Psoas muscle (tissue), 8 donors: ENCODE measurements around the gene MRTFA. TPM values are rescaled to one million over a fixed set of nuclear protein-coding genes. Genes with fewer than 3 reads are reported as not detected.
"Not testable (repeated sequence)": the region's sequence is repeated elsewhere in the genome, so short reads cannot be mapped to it uniquely, and the experiment has no call there.

ENCODE experiments used
- ATAC-seq, 4 donors: fragments of 200-7000 bp; cut with Tn5 transposase; one replicate each; pipeline ENCODE4 v1.9.1; 2020; ENCODE audit warnings: moderate library complexity in 3 of 4, mild to moderate bottlenecking in 2 of 4
- DNase-seq, 2 donors: peaks; one replicate each; pipeline ENCODE4 v3.0.0-alpha.2; 2020
- H3K27ac ChIP-seq: fragments of 200-600 bp; one replicate; pipeline ENCODE4 v1.8.0; 2022
- H3K27me3 ChIP-seq, 3 donors: fragments of 200-600 bp in 1 of 3; one replicate each; pipeline versions ENCODE4 v1.6.1 to v1.8.0; 2013 to 2022; ENCODE audit warnings: low read length in 2 of 3, mild to moderate bottlenecking in 2 of 3, moderate library complexity in 1 of 3; ENCODE audit not compliant: insufficient read depth in 3 of 3
- H3K36me3 ChIP-seq, 2 donors: fragments of 200-600 bp in 1 of 2; one replicate each; pipeline versions ENCODE4 v1.6.1 to v1.8.0; 2013 to 2022; ENCODE audit warnings: low read depth in 1 of 2, mild to moderate bottlenecking in 1 of 2, moderate library complexity in 1 of 2; ENCODE audit not compliant: insufficient read depth in 1 of 2
- H3K4me1 ChIP-seq: fragments of 200-600 bp; one replicate; pipeline ENCODE4 v1.8.0; 2022
- H3K4me3 ChIP-seq: fragments of 200-600 bp; one replicate; pipeline ENCODE4 v1.8.0; 2022; ENCODE audit warnings: mild to moderate bottlenecking
- H3K9me3 ChIP-seq: fragments of 200-600 bp; one replicate; pipeline ENCODE4 v1.8.0; 2022
- CTCF ChIP-seq: fragments of 200-600 bp; IDR thresholded peaks from one replicate; pipeline ENCODE4 v1.8.0; 2022; ENCODE audit warnings: antibody characterized with exemption
- WGBS, 3 donors: extraction: QIAGEN DNeasy Blood & Tissue Kit; methylation state at CpG; one replicate each; pipeline versions ENCODE4 v1.1.6 to v1.1.7; 2013; 5-methylcytosine and 5-hydroxymethylcytosine counted together
- intact Hi-C, 2 donors: fragments of 100-400 bp; cut with DNase I; formaldehyde crosslinking; loops; one replicate each; pipeline versions ENCODE4 v1.11.0 to v1.14.2; 2022
- polyA plus RNA-seq, 3 donors: library from polyadenylated mRNA; stranded (reverse); fragments of 200-250 nt; gene quantifications; one replicate each; pipeline ENCODE4 v1.2.3, GENCODE V29; 2013
- total RNA-seq, 4 donors: library from RNA; stranded (reverse); fragmentation: NEBNext Ultra II Directional in 2 of 4; extraction: Animal tissue kit (Norgen Biotek cat#: 25700) in 2 of 4; gene quantifications; one replicate each; pipeline versions ENCODE4 v1.2.1 to v1.2.4, GENCODE V29; 2021 to 2023
- donor health status: healthy with polysubstance abuse.
- donor health status: DM: no; HTN: no; CAD: no; lungs with moderate emphysema.
- donor health status: Bipolar disorder and iron deficiency.
- donor health status: healthy.
- donor health status: DM: yes; HTN: yes; CAD: no.
- donor health status: DM: no; HTN: no; CAD: no.
- donor health status: DM: no; HTN: no; CAD: no.
- donor health status: DM: yes; HTN: yes; CAD: no.

Gene MRTFA
- total and polyA plus RNA-seq, 7 donors: 10.1 to 24.0 (median 15.7) TPM

GRCh38 chr22:40531951-40532900 lies 104.3 kb downstream of the MRTFA start:
- intact Hi-C loops: no loop called here
- Histone ChIP-seq H3K4me1 (peaks cover 33% of the 10 kb centered on the region), H3K4me3 (peak overlapping the region; percentile 50)

GRCh38 chr22:40530391-40530790 lies 106.1 kb downstream of the MRTFA start:
- WGBS, 3 donors: 82 to 95% (median 85%) methylated on average over 6 of the region's 6 CpGs
- H3K4me3 ChIP-seq, ATAC-seq, H3K27me3 ChIP-seq, H3K36me3 ChIP-seq, DNase-seq, H3K27ac ChIP-seq, intact Hi-C loops, H3K9me3 ChIP-seq: not testable (repeated sequence)
- peaks cover 33% of the 10 kb centered on the region for H3K4me1 ChIP-seq

More at GRCh38 chr22:40531951-40532900, 104.3 kb downstream of the MRTFA start:
- Histone ChIP-seq H3K27me3 (no peaks in the 10 kb centered on the region), H3K36me3 (no peaks in the 10 kb centered on the region), H3K27ac (no peak overlapping the region), H3K9me3 (no peaks in the 10 kb centered on the region)
- ATAC-seq: peak in 1 of 4 donors; percentile 12
- DNase-seq: no peak
- no peak for TF ChIP-seq CTCF
- WGBS, 3 donors: 81 to 83% (median 82%) methylated on average over 3 of the region's 3 CpGs

DNA sequence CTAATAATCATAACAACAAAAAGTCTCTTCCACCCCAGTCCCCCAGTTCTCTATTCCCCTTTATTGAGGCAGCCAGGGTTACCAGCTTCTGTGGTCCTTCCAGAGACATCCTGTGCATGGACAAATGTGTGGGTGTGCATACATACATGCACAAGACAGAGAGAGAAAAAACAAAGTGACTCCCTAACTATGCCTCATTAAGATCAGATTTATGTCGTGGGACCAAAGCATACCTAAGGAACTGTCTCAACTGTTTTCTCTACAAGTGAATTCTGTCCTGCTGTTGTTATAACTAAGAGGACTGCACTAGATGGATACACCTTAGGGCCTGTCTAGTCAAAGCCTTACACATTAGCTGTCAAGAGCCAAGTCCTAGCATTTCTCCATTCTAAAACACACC lies 106.7 kb downstream of the MRTFA start:
- ATAC-seq (no peak), DNase-seq (no peak)
- 69 to 84% (median 70%) methylated on average over 1 of the region's 1 CpG for WGBS, 3 donors
- Histone ChIP-seq H3K36me3 (no peaks in the 10 kb centered on the region), H3K27me3 (no peaks in the 10 kb centered on the region), H3K4me3 (no peak overlapping the region), H3K4me1 (peaks cover 30% of the 10 kb centered on the region), H3K27ac (no peak overlapping the region), H3K9me3 (no peaks in the 10 kb centered on the region)
- TF ChIP-seq CTCF: no peak
- intact Hi-C loops: loop anchor here (5.0 kb wide), 2 partner anchors 107 to 117 kb away; partner anchors contain the start of gene MRTFA (in 1 of the 2)

DNA sequence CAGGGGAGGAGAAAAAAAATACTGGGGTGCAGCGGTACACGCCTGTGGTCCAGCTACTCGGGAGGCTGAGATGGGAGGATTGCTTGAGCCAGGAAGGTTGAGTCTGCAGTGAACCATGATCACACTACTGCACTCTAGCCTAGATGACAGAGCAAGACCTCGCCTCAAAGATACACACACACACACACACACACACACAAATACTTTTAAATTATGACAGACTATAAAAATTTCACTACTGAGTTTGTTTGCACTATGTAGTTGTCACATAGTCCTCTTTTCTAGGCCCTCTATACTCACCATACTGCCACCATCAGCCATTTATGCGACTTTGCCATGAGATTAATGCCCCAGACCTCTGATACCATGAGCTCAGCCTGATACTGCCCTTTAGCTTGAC lies 109.6 kb downstream of the MRTFA start:
- Histone ChIP-seq H3K27me3 (no peaks in the 10 kb centered on the region), H3K4me3 (no peak overlapping the region), H3K4me1 (peaks cover 3% of the 10 kb centered on the region), H3K27ac (no peak overlapping the region), H3K9me3 (no peaks in the 10 kb centered on the region), H3K36me3 (no peaks in the 10 kb centered on the region)
- TF ChIP-seq CTCF: no peak
- no peak for DNase-seq
- intact Hi-C loops: loop anchor here (5.0 kb wide), 2 partner anchors 110 to 120 kb away; partner anchors contain the start of gene MRTFA (in 1 of the 2)
- no peak for ATAC-seq
- 96 to 99% (median 97%) methylated on average over 5 of the region's 5 CpGs for WGBS, 3 donors

DNA sequence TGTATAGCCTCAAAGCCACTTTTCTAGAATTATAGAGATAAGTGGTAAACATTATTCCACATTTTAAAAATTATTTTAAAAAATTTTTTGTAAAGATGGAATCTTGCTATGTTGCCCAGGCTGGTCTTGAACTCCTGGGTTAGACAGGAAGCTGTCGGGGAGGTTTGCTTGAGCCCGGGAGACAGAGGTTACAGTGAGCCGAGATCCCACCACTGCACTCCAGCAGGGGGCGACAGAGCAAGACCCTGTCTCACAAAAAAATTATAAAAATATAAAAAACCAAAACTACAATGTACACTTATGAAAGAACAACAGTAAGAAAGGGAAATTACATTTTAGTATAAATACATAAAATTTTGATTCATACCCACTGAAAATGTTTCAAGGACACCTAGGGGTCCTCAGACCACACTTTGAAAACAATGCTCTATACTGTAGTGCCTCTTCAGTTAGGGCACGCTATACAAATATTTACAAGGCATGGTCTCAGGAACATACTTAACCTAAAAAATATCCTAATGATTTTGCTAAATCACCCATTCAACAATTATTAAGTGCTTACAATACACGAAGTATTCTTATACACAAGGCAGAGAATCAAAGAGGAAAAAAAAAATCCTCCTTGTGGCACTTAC lies 111.2 kb downstream of the MRTFA start:
- peak; percentile 51 to 61 for DNase-seq
- H3K27me3 ChIP-seq: no peaks in the 10 kb centered on the region
- no peak overlapping the region for H3K27ac ChIP-seq
- no peaks in the 10 kb centered on the region for H3K36me3 ChIP-seq
- no peaks in the 10 kb centered on the region for H3K9me3 ChIP-seq
- TF ChIP-seq CTCF: peak; percentile 68
- peaks cover 4% of the 10 kb centered on the region for H3K4me1 ChIP-seq
- no peak overlapping the region for H3K4me3 ChIP-seq
- peak in 3 of 4 donors; percentile 57 to 70 (median 65) for ATAC-seq
- intact Hi-C loops: loop anchor here (5.0 kb wide), 2 partner anchors 112 to 122 kb away; partner anchors contain the start of gene MRTFA (in 1 of the 2)
- whole genome bisulfite sequencing, 3 donors: 44 to 53% (median 44%) methylated on average over 6 of the region's 6 CpGs
